Natural killer cell (primary cell): Measurements from ENCODE around the gene ASIC3. TPM values are rescaled to one million over a fixed set of nuclear protein-coding genes. Genes with fewer than 3 reads are reported as not detected.

Experiments
- ATAC-seq, 3 donors: fragments of 150-1000 bp in 2 of 3; fragments of 200-7000 bp in 1 of 3; cut with Tn5 transposase; 1 replicate in 1 of 3; 2 replicates in 2 of 3; pipeline ENCODE4 v1.10.0; 2021; ENCODE audit warnings: mild to moderate bottlenecking in 2 of 3, moderate library complexity in 2 of 3
- DNase-seq, 2 donors: peaks; one replicate each; pipeline versions ENCODE4 v3.0.0 to v3.0.0-alpha.2; 2013 to 2021; ENCODE audit warnings: mixed read lengths in 1 of 2
- H3K27ac ChIP-seq: one replicate; pipeline ENCODE4 v1.5.1; 2013; ENCODE audit warnings: mild to moderate bottlenecking, low read length
- H3K27me3 ChIP-seq: one replicate; pipeline ENCODE4 v1.6.1; 2013; ENCODE audit warnings: low read length; ENCODE audit not compliant: control insufficient read depth, insufficient read depth
- H3K36me3 ChIP-seq: one replicate; pipeline ENCODE4 v1.6.1; 2013; ENCODE audit warnings: low read length; ENCODE audit not compliant: control insufficient read depth, insufficient read depth
- H3K4me1 ChIP-seq: one replicate; pipeline ENCODE4 v1.6.1; 2013; ENCODE audit warnings: low read length; ENCODE audit not compliant: control insufficient read depth, insufficient read depth
- H3K4me3 ChIP-seq: one replicate; pipeline ENCODE4 v1.5.1; 2013; ENCODE audit warnings: low read length
- H3K9me3 ChIP-seq: one replicate; pipeline ENCODE4 v1.6.1; 2013; ENCODE audit warnings: low read length; ENCODE audit not compliant: control insufficient read depth, insufficient read depth
- H3K27ac Mint-ChIP-seq, 2 donors: one replicate each; pipeline ENCODE4 v1.8.0; 2022; ENCODE audit warnings: mild to moderate bottlenecking in 2 of 2, mixed read lengths in 2 of 2, moderate library complexity in 1 of 2
- H3K27me3 Mint-ChIP-seq, 2 donors: one replicate each; pipeline ENCODE4 v1.8.0; 2022; ENCODE audit warnings: low read depth in 2 of 2, mixed read lengths in 2 of 2
- H3K36me3 Mint-ChIP-seq: one replicate; pipeline ENCODE4 v1.8.0; 2022; ENCODE audit warnings: mixed read lengths
- H3K4me1 Mint-ChIP-seq, 2 donors: one replicate each; pipeline ENCODE4 v1.8.0; 2022; ENCODE audit warnings: mixed read lengths in 2 of 2
- H3K4me3 Mint-ChIP-seq: one replicate; pipeline ENCODE4 v1.8.0; 2022; ENCODE audit warnings: mild to moderate bottlenecking, moderate library complexity, mixed read lengths
- H3K9me3 Mint-ChIP-seq, 2 donors: one replicate each; pipeline ENCODE4 v1.8.0; 2022; ENCODE audit warnings: mixed read lengths in 2 of 2
- CTCF ChIP-seq: fragments of 200-600 bp; IDR thresholded peaks from one replicate; pipeline ENCODE4 v1.8.0; 2022; ENCODE audit warnings: antibody characterized with exemption
- WGBS: methylation state at CpG from one replicate; pipeline ENCODE4 v1.1.7; 2013; ENCODE audit warnings: missing lambda C conversion rate; ENCODE audit not compliant: insufficient coverage; 5-methylcytosine and 5-hydroxymethylcytosine counted together
- intact Hi-C: fragments of 100-400 bp; cut with micrococcal nuclease; formaldehyde crosslinking; loops from one replicate; pipeline ENCODE4 v1.14.2; 2022
- total RNA-seq, 4 donors: library from RNA; stranded (reverse); fragments of 120-200 nt in 1 of 4; gene quantifications; one replicate each; pipeline versions ENCODE4 v1.2.3 to v1.2.4, GENCODE V29; 2013 to 2022

Gene ASIC3
- total RNA-seq, 3 donors from 2014 or later (not counting 1 experiment from before 2014, with no cell fraction given), result 5.7 to 7.9 (median 5.9) TPM

- TF ChIP-seq CTCF, result no peak
- ATAC-seq (no peak), DNase-seq (no peak)
- Mint-ChIP-seq H3K27ac (peak overlapping the region; percentile 91 to 93), H3K4me3 (peak overlapping the region; percentile 96), H3K36me3 (no peaks in the 10 kb centered on the region), H3K27me3 (no peaks in the 10 kb centered on the region), H3K9me3 (no peaks in the 10 kb centered on the region), H3K4me1 (peaks cover 16 to 45% of the 10 kb centered on the region in 2 donors)
- Histone ChIP-seq H3K4me3 (peak overlapping the region; percentile 68), H3K27ac (peak overlapping the region; percentile 90), H3K9me3 (no peaks in the 10 kb centered on the region), H3K27me3 (no peaks in the 10 kb centered on the region), H3K4me1 (peaks cover 37% of the 10 kb centered on the region), H3K36me3 (no peaks in the 10 kb centered on the region)
- intact Hi-C loops, result loop anchor here (1.0 to 2.0 kb wide), 5 partner anchors 21 to 174 kb away; partner anchors contain the start of genes ABCB8, CHPF2 and FASTK
- WGBS, result 6% methylated on average over 14 of the region's 18 CpGs
These were observed 10.5 kb downstream of the ASIC3 start for GRCh38 chr7:151058781-151059366.

GRCh38 chr7:151059367-151060112 lies 11.2 kb downstream of the ASIC3 start, which contains the start of gene SLC4A2:
SLC4A2 (plus strand) TSS chr7:151059589; CDS start chr7:151061988, 2,399 bp downstream.
- Mint-ChIP-seq H3K4me3 (peak within 1 kb of the TSS; percentile 96), H3K9me3 (no peaks in the 10 kb centered on the region), H3K27me3 (no peaks in the 10 kb centered on the region), H3K36me3 (no peaks in the 10 kb centered on the region), H3K27ac (peak within 1 kb of the TSS; percentile 91 to 93), H3K4me1 (peaks cover 16 to 45% of the 10 kb centered on the region in 2 donors)
- TF ChIP-seq CTCF, result peak; percentile 50
- Histone ChIP-seq H3K36me3 (peaks cover 2% of the 10 kb centered on the region), H3K9me3 (no peaks in the 10 kb centered on the region), H3K4me1 (peaks cover 37% of the 10 kb centered on the region), H3K27me3 (no peaks in the 10 kb centered on the region), H3K4me3 (peak within 1 kb of the TSS; percentile 68), H3K27ac (peak within 1 kb of the TSS; percentile 90)
- WGBS, result under 1% methylated on average over 75 of the region's 75 CpGs
- ATAC-seq, result peak; percentile 30 to 62 (median 41)
- intact Hi-C loops, result loop anchor here (2.0 kb wide), 1 partner anchor 173 kb away; the partner anchor contains the start of gene CHPF2
- peak; percentile 76 to 85 for DNase-seq

- Mint-ChIP-seq H3K27ac (peak overlapping the region in 1 of 2 donors; percentile 93), H3K27me3 (no peaks in the 10 kb centered on the region), H3K9me3 (no peaks in the 10 kb centered on the region), H3K4me3 (peak overlapping the region; percentile 96), H3K36me3 (no peaks in the 10 kb centered on the region), H3K4me1 (peaks cover 16 to 45% of the 10 kb centered on the region in 2 donors)
- no peaks in the 10 kb centered on the region for H3K9me3 ChIP-seq
- ATAC-seq, result no peak
- intact Hi-C loops, result no loop called here
- peak overlapping the region; percentile 68 for H3K4me3 ChIP-seq
- H3K36me3 ChIP-seq, result peaks cover 8% of the 10 kb centered on the region
- TF ChIP-seq CTCF, result peak; percentile 15
- peaks cover 37% of the 10 kb centered on the region for H3K4me1 ChIP-seq
- H3K27ac ChIP-seq, result peak overlapping the region; percentile 42
- no peaks in the 10 kb centered on the region for H3K27me3 ChIP-seq
- 5% methylated on average over 17 of the region's 17 CpGs for WGBS
- DNase-seq, result no peak
These were observed 11.7 kb downstream of the ASIC3 start for GRCh38 chr7:151060113-151060415.
